Measurements from ENCODE around the gene TCF15. TPM values are rescaled to one million over a fixed set of nuclear protein-coding genes. Genes with fewer than 3 reads are reported as not detected.
A peak's percentile ranks its signal among the peaks of the same experiment; 100 is the strongest.
"Not testable (repeated sequence)": the region's sequence is repeated elsewhere in the genome, so short reads cannot be mapped to it uniquely, and the experiment has no call there.

TCF15 gene
- total RNA-seq, 1 donor from 2014 or later = not detected

GRCh38 chr20:584161-584970 lies 25.7 kb downstream of the TCF15 start:
- ATAC-seq (peak; percentile 26), DNase-seq (ENCODE audit: low spot score) (no peak)

GRCh38 chr20:582204-582603 lies 27.9 kb downstream of the TCF15 start:
- DNase-seq (ENCODE audit: low spot score) = no peak

GRCh38 chr20:578940-579690 lies 31.0 kb downstream of the TCF15 start:
- not testable (repeated sequence) for ATAC-seq; DNase-seq (ENCODE audit: low spot score)

More at GRCh38 chr20:582204-582603, 27.9 kb downstream of the TCF15 start:
- ATAC-seq = no peak

- ATAC-seq = peak; percentile 36
- no peak for DNase-seq (ENCODE audit: low spot score)
Measured at GRCh38 chr20:577167-577791, 32.8 kb downstream of the TCF15 start.

- DNase-seq (ENCODE audit: low spot score) (no peak), ATAC-seq (no peak)
Measured at GRCh38 chr20:576156-576555, 34.0 kb downstream of the TCF15 start.

- ATAC-seq = no peak
- no peak for DNase-seq (ENCODE audit: low spot score)
Measured at GRCh38 chr20:575230-575629, 34.9 kb downstream of the TCF15 start.

- no peak for DNase-seq (ENCODE audit: low spot score)
- ATAC-seq = peak; percentile 18
Measured at GRCh38 chr20:574297-574942, 35.7 kb downstream of the TCF15 start.

- no peak for DNase-seq (ENCODE audit: low spot score)
Measured at GRCh38 chr20:573414-574296, 36.5 kb downstream of the TCF15 start.

GRCh38 chr20:572727-573126 lies 37.4 kb downstream of the TCF15 start:
- DNase-seq (ENCODE audit: low spot score) = no peak
- ATAC-seq = no peak

More at GRCh38 chr20:573414-574296, 36.5 kb downstream of the TCF15 start:
- ATAC-seq = no peak

GRCh38 chr20:571754-572441 lies 38.2 kb downstream of the TCF15 start:
- ATAC-seq (peak; percentile 26), DNase-seq (ENCODE audit: low spot score) (no peak)

GRCh38 chr20:568673-569415 lies 41.3 kb downstream of the TCF15 start:
- ATAC-seq = no peak
- no peak for DNase-seq (ENCODE audit: low spot score)

GRCh38 chr20:568097-568652 lies 41.9 kb downstream of the TCF15 start:
- DNase-seq (ENCODE audit: low spot score) = no peak
- no peak for ATAC-seq

- no peak for ATAC-seq
- DNase-seq (ENCODE audit: low spot score) = no peak
Measured at GRCh38 chr20:564192-564591, 45.9 kb downstream of the TCF15 start.

- no peak for DNase-seq (ENCODE audit: low spot score)
- no peak for ATAC-seq
Measured at GRCh38 chr20:563187-563586, 46.9 kb downstream of the TCF15 start.

- DNase-seq (ENCODE audit: low spot score) (no peak), ATAC-seq (no peak)
Measured at GRCh38 chr20:562232-562897, 47.7 kb downstream of the TCF15 start.

- ATAC-seq = peak; percentile 96
- DNase-seq (ENCODE audit: low spot score) = peak; percentile 67
Measured at GRCh38 chr20:561437-562231, 48.5 kb downstream of the TCF15 start.

GRCh38 chr20:560680-561079 lies 49.4 kb downstream of the TCF15 start:
- ATAC-seq (no peak), DNase-seq (ENCODE audit: low spot score) (no peak)
